Lower leg skin (tissue), 3 donors: Measurements from ENCODE around the gene ARNT2.

Source experiments
- POLR2A ChIP-seq, 2 donors: fragments of 450-650 bp; IDR thresholded peaks; one replicate each; pipeline ENCODE4 v1.6.1; 2016 to 2017; ENCODE audit warnings: antibody characterized with exemption in 2 of 2, mild to moderate bottlenecking in 1 of 2, moderate library complexity in 1 of 2
- TF ChIP-seq, protein P1 (sequence below), 3 donors: fragments of 450-650 bp; IDR thresholded peaks; one replicate each; pipeline ENCODE4 v1.5.1; 2016; ENCODE audit warnings: antibody characterized with exemption in 3 of 3, mild to moderate bottlenecking in 3 of 3, moderate library complexity in 2 of 3

DNA sequence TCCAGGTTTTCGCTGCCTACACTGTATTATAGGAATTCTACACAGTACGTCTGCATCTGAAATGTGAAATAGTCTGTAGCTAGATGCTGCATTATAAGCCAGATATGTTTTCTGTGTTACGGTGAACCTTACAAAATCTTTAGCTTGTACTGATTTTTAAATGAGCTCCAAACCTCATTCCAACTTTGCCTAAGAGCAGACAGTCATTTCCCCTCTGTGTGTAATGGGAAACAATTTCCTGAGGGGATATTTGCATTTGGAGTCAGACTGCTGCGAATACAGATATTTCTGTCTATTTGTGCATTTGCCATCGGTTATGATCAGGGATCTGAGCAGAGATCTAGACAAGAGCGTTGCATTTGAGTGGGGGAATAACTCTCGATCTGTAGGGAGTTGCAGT, 37.5 kb downstream of the ARNT2 start:
- no peak for TF ChIP-seq POLR2A (IDR thresholded peaks at IDR 0.05)
- TF ChIP-seq, protein P1, sequence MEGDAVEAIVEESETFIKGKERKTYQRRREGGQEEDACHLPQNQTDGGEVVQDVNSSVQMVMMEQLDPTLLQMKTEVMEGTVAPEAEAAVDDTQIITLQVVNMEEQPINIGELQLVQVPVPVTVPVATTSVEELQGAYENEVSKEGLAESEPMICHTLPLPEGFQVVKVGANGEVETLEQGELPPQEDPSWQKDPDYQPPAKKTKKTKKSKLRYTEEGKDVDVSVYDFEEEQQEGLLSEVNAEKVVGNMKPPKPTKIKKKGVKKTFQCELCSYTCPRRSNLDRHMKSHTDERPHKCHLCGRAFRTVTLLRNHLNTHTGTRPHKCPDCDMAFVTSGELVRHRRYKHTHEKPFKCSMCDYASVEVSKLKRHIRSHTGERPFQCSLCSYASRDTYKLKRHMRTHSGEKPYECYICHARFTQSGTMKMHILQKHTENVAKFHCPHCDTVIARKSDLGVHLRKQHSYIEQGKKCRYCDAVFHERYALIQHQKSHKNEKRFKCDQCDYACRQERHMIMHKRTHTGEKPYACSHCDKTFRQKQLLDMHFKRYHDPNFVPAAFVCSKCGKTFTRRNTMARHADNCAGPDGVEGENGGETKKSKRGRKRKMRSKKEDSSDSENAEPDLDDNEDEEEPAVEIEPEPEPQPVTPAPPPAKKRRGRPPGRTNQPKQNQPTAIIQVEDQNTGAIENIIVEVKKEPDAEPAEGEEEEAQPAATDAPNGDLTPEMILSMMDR (IDR thresholded peaks at IDR 0.05): no peak
